Aorta (tissue), 5 donors: ENCODE results near the gene LARGE1. TPM values are rescaled to one million over a fixed set of nuclear protein-coding genes. Genes with fewer than 3 reads are reported as not detected.

Experiments used
- ATAC-seq: fragments of 200-7000 bp; cut with Tn5 transposase; one replicate; pipeline ENCODE4 v1.9.1; 2022; ENCODE audit warnings: moderate library complexity; ENCODE audit not compliant: low FRiP score
- DNase-seq, 2 donors: peaks; one replicate each; pipeline ENCODE4 v3.0.0-alpha.2; 2020
- H3K27ac ChIP-seq, 2 donors: one replicate each; pipeline ENCODE4 v1.5.1; 2013; ENCODE audit warnings: low read length in 2 of 2, mild to moderate bottlenecking in 2 of 2, moderate library complexity in 2 of 2, control low read depth in 1 of 2, inconsistent platforms in 1 of 2, low read depth in 1 of 2
- H3K27me3 ChIP-seq, 2 donors: one replicate each; pipeline ENCODE4 v1.6.1; 2013; ENCODE audit warnings: control low read depth in 1 of 2, low read length in 1 of 2, mild to moderate bottlenecking in 1 of 2, moderate library complexity in 1 of 2; ENCODE audit not compliant: insufficient read depth in 2 of 2, control insufficient read depth in 1 of 2
- H3K36me3 ChIP-seq, 2 donors: one replicate each; pipeline ENCODE4 v1.6.1; 2013; ENCODE audit warnings: control low read depth in 1 of 2, low read length in 1 of 2, mild to moderate bottlenecking in 1 of 2; ENCODE audit not compliant: insufficient read depth in 2 of 2, control insufficient read depth in 1 of 2
- H3K4me1 ChIP-seq, 2 donors: one replicate each; pipeline ENCODE4 v1.6.1; 2013; ENCODE audit warnings: low read length in 2 of 2, control low read depth in 1 of 2, mild to moderate bottlenecking in 1 of 2, moderate library complexity in 1 of 2; ENCODE audit not compliant: insufficient read depth in 2 of 2, control insufficient read depth in 1 of 2
- H3K4me3 ChIP-seq, 2 donors: one replicate each; pipeline ENCODE4 v1.5.1; 2013; ENCODE audit warnings: low read length in 2 of 2, control low read depth in 1 of 2, mild to moderate bottlenecking in 1 of 2
- H3K9me3 ChIP-seq: one replicate; pipeline ENCODE4 v1.6.1; 2013; ENCODE audit warnings: mild to moderate bottlenecking, low read length; ENCODE audit not compliant: control insufficient read depth
- WGBS, 2 donors: extraction: QIAGEN DNeasy Blood & Tissue Kit; methylation state at CpG; one replicate each; pipeline ENCODE4 v1.1.7; 2013; 5-methylcytosine and 5-hydroxymethylcytosine counted together
- intact Hi-C, 2 donors: fragments of 100-400 bp; cut with DNase I; formaldehyde crosslinking; loops; one replicate each; pipeline versions ENCODE4 v1.14.2 to v1.15.0; 2022
- polyA plus RNA-seq, 2 donors: library from polyadenylated mRNA; stranded (reverse); fragments of 200-250 nt; gene quantifications; one replicate each; pipeline ENCODE4 v1.2.3, GENCODE V29; 2013
- total RNA-seq, 2 donors: library from RNA; stranded (reverse); fragmentation: NEBNext Ultra II Directional; extraction: Animal tissue kit (Norgen Biotek cat#: 25700); gene quantifications; one replicate each; pipeline ENCODE4 v1.2.1, GENCODE V29; 2021
- donor health status: healthy with polysubstance abuse.
- donor health status: Bipolar disorder and iron deficiency.
- donor health status: DM: no; HTN: no; CAD: no.
- donor health status: DM: no; HTN: no; CAD: no.
- donor health status: DM: yes; HTN: yes; CAD: no.

The LARGE1 gene
- total and polyA plus RNA-seq, 4 donors = 2.6 to 52.5 (median 24.0) TPM

DNA sequence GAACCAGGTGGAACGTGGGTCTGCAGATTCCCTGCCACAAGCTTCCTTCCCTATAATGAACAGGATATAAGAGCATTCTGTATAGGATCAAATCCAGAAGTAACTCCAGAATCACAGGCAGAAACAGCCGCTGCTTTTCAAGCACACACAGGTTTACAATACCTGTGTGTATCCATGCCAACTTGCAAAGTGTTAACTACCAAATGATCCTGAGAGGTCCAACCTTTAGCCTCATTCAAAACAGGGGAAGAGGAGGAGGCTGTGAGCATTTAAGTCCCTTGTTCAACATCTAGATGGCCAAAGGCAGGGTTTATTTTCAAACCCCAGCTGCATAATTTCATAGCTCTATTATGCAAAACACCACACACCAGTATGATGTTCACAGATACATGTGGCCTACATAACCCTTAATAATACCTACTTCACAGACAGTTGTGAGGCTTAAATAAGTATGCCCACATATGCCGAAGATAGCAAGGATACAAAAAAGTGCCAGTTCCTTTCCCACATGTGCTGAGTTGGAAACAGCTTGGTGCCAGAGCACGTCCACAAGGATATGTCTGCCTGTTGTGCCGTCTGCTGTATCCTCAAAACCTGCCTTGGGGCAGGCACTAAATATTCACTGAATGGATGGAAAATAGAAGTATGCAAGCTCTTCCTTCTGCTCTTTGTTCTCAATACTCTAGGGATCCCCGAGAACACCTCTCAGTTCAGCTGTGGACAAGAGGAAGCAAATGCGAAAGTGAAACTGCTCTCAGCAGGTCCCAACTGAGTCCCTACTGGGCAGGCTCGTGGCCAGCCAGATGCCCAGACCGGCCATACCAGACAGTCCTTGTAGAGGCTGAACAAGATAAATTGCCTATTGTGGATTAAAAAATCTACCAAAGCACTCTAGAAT is 66.8 kb downstream of the LARGE1 start:
- WGBS, 2 donors = 21% methylated on average over 9 of the region's 9 CpGs
- no peaks in the 10 kb centered on the region for H3K9me3 ChIP-seq
- peak; percentile 83 to 84 for DNase-seq
- no peaks in the 10 kb centered on the region for H3K27me3 ChIP-seq
- no peaks in the 10 kb centered on the region for H3K4me1 ChIP-seq
- H3K27ac ChIP-seq = peak overlapping the region in 1 of 2 donors; percentile 59
- H3K4me3 ChIP-seq = peak overlapping the region; percentile 62 to 98
- peak; percentile 90 for ATAC-seq
- intact Hi-C loops = loop anchor here in 1 of 2 donors (5.0 kb wide), 1 partner anchor 69 kb away; the partner anchor contains the start of gene LARGE1
- H3K36me3 ChIP-seq = no peaks in the 10 kb centered on the region

DNA sequence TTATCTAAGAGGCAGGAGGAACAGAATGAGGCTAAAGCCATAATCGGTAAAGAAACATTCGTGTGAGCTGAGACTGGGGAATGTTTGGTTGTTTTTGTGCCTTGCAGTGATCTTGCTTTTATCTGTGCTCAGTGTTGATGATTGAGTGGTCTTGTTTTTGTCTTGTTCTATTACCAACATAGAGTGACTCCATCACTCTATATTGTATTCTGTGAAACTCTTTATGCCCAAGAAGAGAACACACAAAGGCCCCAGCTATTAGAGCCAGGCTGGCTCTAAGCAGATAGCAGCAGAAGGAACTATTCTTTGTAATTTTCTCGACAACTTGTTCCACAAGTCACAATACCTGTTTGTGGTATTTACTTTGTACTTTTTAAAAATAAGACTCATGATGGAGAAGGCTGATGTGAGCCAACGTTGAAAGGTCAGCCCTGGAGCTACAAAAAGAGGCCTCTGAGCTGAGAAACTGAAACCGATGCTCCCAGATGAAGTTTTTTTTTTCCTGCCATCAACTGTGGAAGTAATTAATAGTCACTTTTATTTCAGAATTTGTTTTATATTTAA is 68.4 kb downstream of the LARGE1 start:
- intact Hi-C loops = loop anchor here in 1 of 2 donors (5.0 kb wide), 1 partner anchor 70 kb away; the partner anchor contains the start of gene LARGE1
- Histone ChIP-seq H3K4me1 (no peaks in the 10 kb centered on the region), H3K27ac (no peak overlapping the region)

GRCh38 chr22:33851240-33851639 is 69.0 kb downstream of the LARGE1 start:
- DNase-seq (no peak), ATAC-seq (no peak)
- no peak overlapping the region for H3K27ac ChIP-seq
- WGBS, 2 donors = 93 to 98% methylated on average over 5 of the region's 5 CpGs
- intact Hi-C loops = loop anchor here in 1 of 2 donors (5.0 kb wide), 1 partner anchor 71 kb away; the partner anchor contains the start of gene LARGE1
- no peaks in the 10 kb centered on the region for H3K27me3 ChIP-seq
- no peaks in the 10 kb centered on the region for H3K36me3 ChIP-seq
- no peak overlapping the region for H3K4me3 ChIP-seq
- no peaks in the 10 kb centered on the region for H3K9me3 ChIP-seq
- H3K4me1 ChIP-seq = no peaks in the 10 kb centered on the region

More for the DNA sequence above, 68.4 kb downstream of the LARGE1 start:
- ATAC-seq (no peak), DNase-seq (no peak)
- 73 to 85% methylated on average over 5 of the region's 5 CpGs for WGBS, 2 donors
- Histone ChIP-seq H3K4me3 (no peak overlapping the region), H3K36me3 (no peaks in the 10 kb centered on the region), H3K9me3 (no peaks in the 10 kb centered on the region), H3K27me3 (no peaks in the 10 kb centered on the region)

DNA sequence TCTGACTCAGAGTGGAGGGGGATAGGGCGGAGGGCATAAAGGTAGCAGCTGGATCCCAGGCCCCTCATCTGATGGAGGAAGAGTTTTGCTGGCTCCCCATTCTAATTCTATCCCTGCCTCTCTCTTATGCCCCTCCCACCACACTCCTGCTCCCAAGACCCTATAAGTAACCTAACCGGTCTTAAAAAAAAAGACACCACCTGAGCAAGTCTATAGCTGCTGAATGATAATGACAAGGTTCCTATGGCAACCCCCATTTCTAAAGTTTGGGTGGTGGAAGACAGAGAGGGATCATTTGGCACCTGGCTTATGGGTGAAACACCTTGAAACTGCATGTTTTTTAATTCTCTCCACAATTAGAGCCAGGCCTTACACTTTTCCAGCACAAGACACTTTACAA is 69.6 kb downstream of the LARGE1 start:
- no peak for DNase-seq
- H3K27me3 ChIP-seq = no peaks in the 10 kb centered on the region
- no peak overlapping the region for H3K27ac ChIP-seq
- no peaks in the 10 kb centered on the region for H3K9me3 ChIP-seq
- H3K4me3 ChIP-seq = no peak overlapping the region
- no peaks in the 10 kb centered on the region for H3K36me3 ChIP-seq
- no peaks in the 10 kb centered on the region for H3K4me1 ChIP-seq
- ATAC-seq = no peak
- intact Hi-C loops = loop anchor here in 1 of 2 donors (5.0 kb wide), 1 partner anchor 72 kb away; the partner anchor contains the start of gene LARGE1
- 96 to 98% methylated on average over 2 of the region's 2 CpGs for WGBS, 2 donors

- H3K4me1 ChIP-seq = no peaks in the 10 kb centered on the region
- H3K27me3 ChIP-seq = no peaks in the 10 kb centered on the region
- H3K4me3 ChIP-seq = no peak overlapping the region
- no peaks in the 10 kb centered on the region for H3K9me3 ChIP-seq
- no peak overlapping the region for H3K27ac ChIP-seq
- ATAC-seq (no peak), DNase-seq (no peak)
- intact Hi-C loops = loop anchor here in 1 of 2 donors (5.0 kb wide), 1 partner anchor 72 kb away; the partner anchor contains the start of gene LARGE1
- 96 to 97% methylated on average over 5 of the region's 5 CpGs for WGBS, 2 donors
- no peaks in the 10 kb centered on the region for H3K36me3 ChIP-seq
Measured at GRCh38 chr22:33850193-33850592, 70.1 kb downstream of the LARGE1 start.

DNA sequence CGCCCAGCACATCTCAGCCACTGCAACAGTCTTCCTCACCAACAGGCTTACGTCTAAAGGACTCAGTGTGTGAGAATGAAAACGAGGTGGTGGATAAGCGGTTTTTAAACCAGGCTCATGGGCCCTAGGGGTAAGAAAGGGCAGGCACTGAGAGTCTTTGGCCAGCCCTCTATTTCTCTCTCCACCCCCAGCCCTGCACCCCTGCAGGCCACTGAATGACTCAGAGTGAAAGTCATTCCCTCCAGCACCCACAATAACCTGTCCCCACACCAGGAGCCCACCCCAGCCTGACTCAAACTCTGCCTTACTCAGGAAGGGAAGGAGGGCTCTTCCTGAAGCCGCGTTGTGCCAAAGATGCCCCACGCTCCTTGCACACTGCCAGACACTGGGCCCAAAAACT is 72.0 kb downstream of the LARGE1 start:
- no peak for DNase-seq
- H3K4me3 ChIP-seq = no peak overlapping the region
- no peaks in the 10 kb centered on the region for H3K27me3 ChIP-seq
- ATAC-seq = no peak
- no peaks in the 10 kb centered on the region for H3K36me3 ChIP-seq
- WGBS, 2 donors = 90 to 92% methylated on average over 7 of the region's 7 CpGs
- no peak overlapping the region for H3K27ac ChIP-seq
- H3K9me3 ChIP-seq = no peaks in the 10 kb centered on the region
- intact Hi-C loops = loop anchor here in 1 of 2 donors (10.0 kb wide), 1 partner anchor 123 kb away; no protein-coding TSS in a partner anchor
- peaks cover 0 to 2% of the 10 kb centered on the region in 2 donors for H3K4me1 ChIP-seq

- H3K27me3 ChIP-seq = no peaks in the 10 kb centered on the region
- no peaks in the 10 kb centered on the region for H3K9me3 ChIP-seq
- H3K36me3 ChIP-seq = no peaks in the 10 kb centered on the region
- DNase-seq (no peak), ATAC-seq (no peak)
- no peak overlapping the region for H3K4me3 ChIP-seq
- intact Hi-C loops = loop anchor here in 1 of 2 donors (10.0 kb wide), 1 partner anchor 119 kb away; no protein-coding TSS in a partner anchor
- H3K4me1 ChIP-seq = peaks cover 4 to 6% of the 10 kb centered on the region in 2 donors
- H3K27ac ChIP-seq = no peak overlapping the region
- 61 to 68% methylated on average over 6 of the region's 6 CpGs for WGBS, 2 donors
Measured at GRCh38 chr22:33844273-33844672, 76.0 kb downstream of the LARGE1 start.

- H3K4me3 ChIP-seq = no peak overlapping the region
- H3K4me1 ChIP-seq = peaks cover 8 to 12% of the 10 kb centered on the region in 2 donors
- no peaks in the 10 kb centered on the region for H3K27me3 ChIP-seq
- ATAC-seq = no peak
- H3K27ac ChIP-seq = peak overlapping the region in 1 of 2 donors; percentile 62
- no peaks in the 10 kb centered on the region for H3K9me3 ChIP-seq
- WGBS, 2 donors = 93 to 94% methylated on average over 6 of the region's 6 CpGs
- DNase-seq = no peak
- H3K36me3 ChIP-seq = no peaks in the 10 kb centered on the region
- intact Hi-C loops = loop anchor here in 1 of 2 donors (10.0 kb wide), 1 partner anchor 118 kb away; no protein-coding TSS in a partner anchor
Measured at GRCh38 chr22:33842421-33843094, 77.7 kb downstream of the LARGE1 start.
